ENCODE measurements around the gene IGFBP5.

The IGFBP5 gene

DNA sequence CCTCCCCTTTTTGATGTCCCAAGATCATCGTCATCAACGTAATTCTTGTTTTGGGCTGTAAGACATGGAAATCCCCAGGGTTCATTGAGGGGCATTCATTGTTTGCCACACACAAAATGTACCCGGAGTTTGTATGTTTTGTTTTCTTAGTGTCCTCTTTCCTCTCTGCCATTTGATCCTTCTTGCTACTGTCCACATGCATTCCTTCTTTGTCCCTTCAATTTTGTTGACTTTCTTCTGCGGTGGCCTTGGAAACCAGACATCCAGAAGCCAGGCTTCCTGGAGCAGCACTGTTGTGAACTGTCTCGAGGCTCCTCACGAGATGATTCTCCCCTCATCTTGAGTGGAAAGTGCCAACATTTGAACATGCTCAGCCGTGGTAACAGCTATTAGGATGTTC lies 37.4 kb downstream of the IGFBP5 start:
- H3K9me3 ChIP-seq (ENCODE audit: insufficient read depth, low read length): no peaks in the 10 kb centered on the region
- H3K36me3 ChIP-seq (replicated peaks; ENCODE audit: low read depth, low read length): no peaks in the 10 kb centered on the region
- H3K4me3 ChIP-seq (ENCODE audit: low read length): no peak overlapping the region
- TF ChIP-seq EZH2phosphoT487 (IDR thresholded peaks at IDR 0.05; ENCODE audit: low read depth): no peak
- TF ChIP-seq, protein P1, sequence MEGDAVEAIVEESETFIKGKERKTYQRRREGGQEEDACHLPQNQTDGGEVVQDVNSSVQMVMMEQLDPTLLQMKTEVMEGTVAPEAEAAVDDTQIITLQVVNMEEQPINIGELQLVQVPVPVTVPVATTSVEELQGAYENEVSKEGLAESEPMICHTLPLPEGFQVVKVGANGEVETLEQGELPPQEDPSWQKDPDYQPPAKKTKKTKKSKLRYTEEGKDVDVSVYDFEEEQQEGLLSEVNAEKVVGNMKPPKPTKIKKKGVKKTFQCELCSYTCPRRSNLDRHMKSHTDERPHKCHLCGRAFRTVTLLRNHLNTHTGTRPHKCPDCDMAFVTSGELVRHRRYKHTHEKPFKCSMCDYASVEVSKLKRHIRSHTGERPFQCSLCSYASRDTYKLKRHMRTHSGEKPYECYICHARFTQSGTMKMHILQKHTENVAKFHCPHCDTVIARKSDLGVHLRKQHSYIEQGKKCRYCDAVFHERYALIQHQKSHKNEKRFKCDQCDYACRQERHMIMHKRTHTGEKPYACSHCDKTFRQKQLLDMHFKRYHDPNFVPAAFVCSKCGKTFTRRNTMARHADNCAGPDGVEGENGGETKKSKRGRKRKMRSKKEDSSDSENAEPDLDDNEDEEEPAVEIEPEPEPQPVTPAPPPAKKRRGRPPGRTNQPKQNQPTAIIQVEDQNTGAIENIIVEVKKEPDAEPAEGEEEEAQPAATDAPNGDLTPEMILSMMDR (IDR thresholded peaks at IDR 0.05; ENCODE audit: low read depth, low read length): no peak
- no peak overlapping the region for H3K4me2 ChIP-seq (ENCODE audit: low read length)
- H4K20me1 ChIP-seq (ENCODE audit: insufficient read depth, low read length): no peaks in the 10 kb centered on the region
- no peak overlapping the region for H3K9ac ChIP-seq (ENCODE audit: low read length)
- H3K79me2 ChIP-seq (ENCODE audit: low read length): no peaks in the 10 kb centered on the region
- peaks cover 2% of the 10 kb centered on the region; the same call in 1 of the 2 replicates for H3K27me3 ChIP-seq (ENCODE audit: low read depth, low read length)
- H3K27ac ChIP-seq (ENCODE audit: low read length): no peak overlapping the region
- peaks cover 2% of the 10 kb centered on the region; the same call in 1 of the 2 replicates for H3K4me1 ChIP-seq (ENCODE audit: low read length)
- H2AFZ ChIP-seq (ENCODE audit: low read depth, low read length): no peak overlapping the region

- TF ChIP-seq, protein P1 (IDR thresholded peaks at IDR 0.05; ENCODE audit: low read depth, low read length): no peak
- no peak for TF ChIP-seq EZH2phosphoT487 (IDR thresholded peaks at IDR 0.05; ENCODE audit: low read depth)
- no peaks in the 10 kb centered on the region for H3K79me2 ChIP-seq (ENCODE audit: low read length)
- no peak overlapping the region for H3K4me3 ChIP-seq (ENCODE audit: low read length)
- H3K4me2 ChIP-seq (ENCODE audit: low read length): no peak overlapping the region
- H3K4me1 ChIP-seq (ENCODE audit: low read length): peaks cover 2% of the 10 kb centered on the region; the same call in 1 of the 2 replicates
- no peaks in the 10 kb centered on the region for H3K36me3 ChIP-seq (replicated peaks; ENCODE audit: low read depth, low read length)
- no peak overlapping the region for H3K27ac ChIP-seq (ENCODE audit: low read length)
- H3K27me3 ChIP-seq (ENCODE audit: low read depth, low read length): peaks cover 5% of the 10 kb centered on the region; the same call in 1 of the 2 replicates
- no peaks in the 10 kb centered on the region for H4K20me1 ChIP-seq (ENCODE audit: insufficient read depth, low read length)
- H3K9me3 ChIP-seq (ENCODE audit: insufficient read depth, low read length): no peaks in the 10 kb centered on the region
- H2AFZ ChIP-seq (ENCODE audit: low read depth, low read length): no peak overlapping the region
- no peak overlapping the region for H3K9ac ChIP-seq (ENCODE audit: low read length)
Observed at GRCh38 chr2:216657086-216657855, 38.1 kb downstream of the IGFBP5 start.

- Histone ChIP-seq H3K79me2 (ENCODE audit: low read length) (no peaks in the 10 kb centered on the region), H3K27ac (ENCODE audit: low read length) (no peak overlapping the region)
- TF ChIP-seq EZH2phosphoT487 (IDR thresholded peaks at IDR 0.05; ENCODE audit: low read depth): no peak
- TF ChIP-seq, protein P1 (IDR thresholded peaks at IDR 0.05; ENCODE audit: low read depth, low read length): no peak
Observed at GRCh38 chr2:216654528-216655052, 40.8 kb downstream of the IGFBP5 start.

GRCh38 chr2:216653931-216654365 lies 41.4 kb downstream of the IGFBP5 start:
- H3K4me1 ChIP-seq (ENCODE audit: low read length): no peaks in the 10 kb centered on the region
- no peak overlapping the region for H3K27ac ChIP-seq (ENCODE audit: low read length)
- no peaks in the 10 kb centered on the region for H3K79me2 ChIP-seq (ENCODE audit: low read length)
- H4K20me1 ChIP-seq (ENCODE audit: insufficient read depth, low read length): no peaks in the 10 kb centered on the region
- H3K4me3 ChIP-seq (ENCODE audit: low read length): no peak overlapping the region
- no peaks in the 10 kb centered on the region for H3K36me3 ChIP-seq (replicated peaks; ENCODE audit: low read depth, low read length)
- H3K4me2 ChIP-seq (ENCODE audit: low read length): no peak overlapping the region
- peaks cover 5% of the 10 kb centered on the region; the same call in 1 of the 2 replicates for H3K27me3 ChIP-seq (ENCODE audit: low read depth, low read length)
- no peak overlapping the region for H2AFZ ChIP-seq (ENCODE audit: low read depth, low read length)
- H3K9me3 ChIP-seq (ENCODE audit: insufficient read depth, low read length): no peaks in the 10 kb centered on the region
- no peak overlapping the region for H3K9ac ChIP-seq (ENCODE audit: low read length)
- TF ChIP-seq, protein P1 (IDR thresholded peaks at IDR 0.05; ENCODE audit: low read depth, low read length): no peak
- TF ChIP-seq EZH2phosphoT487 (IDR thresholded peaks at IDR 0.05; ENCODE audit: low read depth): no peak

More at GRCh38 chr2:216654528-216655052, 40.8 kb downstream of the IGFBP5 start:
- Histone ChIP-seq H3K4me3 (ENCODE audit: low read length) (no peak overlapping the region), H3K9ac (ENCODE audit: low read length) (no peak overlapping the region), H3K36me3 (replicated peaks; ENCODE audit: low read depth, low read length) (no peaks in the 10 kb centered on the region), H3K4me1 (ENCODE audit: low read length) (no peaks in the 10 kb centered on the region), H2AFZ (ENCODE audit: low read depth, low read length) (no peak overlapping the region), H3K4me2 (ENCODE audit: low read length) (no peak overlapping the region), H4K20me1 (ENCODE audit: insufficient read depth, low read length) (no peaks in the 10 kb centered on the region), H3K27me3 (ENCODE audit: low read depth, low read length) (peaks cover 5% of the 10 kb centered on the region; the same call in 1 of the 2 replicates), H3K9me3 (ENCODE audit: insufficient read depth, low read length) (no peaks in the 10 kb centered on the region)
